Activated naive CD4-positive, alpha-beta T cell treated with anti-CD3 and anti-CD28 coated beads, Interleukin-2, amount 10 ng/mL, durations not matched to agents 7 days and 5 days (primary cell): ENCODE data around the gene C11orf65.
A peak's percentile ranks its signal among the peaks of the same experiment; 100 is the strongest.

Experiments used
- CTCF ChIA-PET: fragments of 350-600 bp; sonication (Branson Sonifier 250); formaldehyde crosslinking; loops from one replicate; lab custom pipeline; 2021; ENCODE audit warnings: antibody characterized with exemption; lab: Charles Lee
- DNase-seq: peaks from one replicate; pipeline ENCODE4 v3.0.0-alpha.2; 2020
- H3K27ac Mint-ChIP-seq: one replicate; pipeline ENCODE4 v1.8.0; 2021; ENCODE audit warnings: mild to moderate bottlenecking, moderate library complexity, mixed read lengths
- H3K27me3 Mint-ChIP-seq: one replicate; pipeline ENCODE4 v1.8.0; 2021; ENCODE audit warnings: mild to moderate bottlenecking, mixed read lengths
- H3K36me3 Mint-ChIP-seq: one replicate; pipeline ENCODE4 v1.8.0; 2021; ENCODE audit warnings: mixed read lengths
- H3K4me1 Mint-ChIP-seq: one replicate; pipeline ENCODE4 v1.8.0; 2021; ENCODE audit warnings: mixed read lengths
- H3K4me3 Mint-ChIP-seq: one replicate; pipeline ENCODE4 v1.8.0; 2021; ENCODE audit warnings: mild to moderate bottlenecking, moderate library complexity, mixed read lengths
- H3K9me3 Mint-ChIP-seq: one replicate; pipeline ENCODE4 v1.8.0; 2021; ENCODE audit warnings: mixed read lengths

The C11orf65 gene, protein sequence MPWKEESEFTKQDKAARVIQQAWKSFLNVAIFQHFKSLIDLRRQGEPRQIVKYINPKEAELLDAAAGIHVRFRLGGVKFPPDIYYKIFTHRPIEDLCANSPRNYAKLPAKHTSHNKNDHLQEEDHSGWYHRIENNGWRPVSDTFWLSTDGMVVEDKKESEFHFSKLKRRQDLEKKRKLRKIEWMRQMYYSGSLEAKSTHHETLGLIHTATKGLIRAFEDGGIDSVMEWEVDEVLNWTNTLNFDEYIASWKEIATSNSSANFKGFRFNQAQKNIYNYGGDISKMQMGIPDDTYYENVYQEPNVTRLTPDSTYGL

DNA sequence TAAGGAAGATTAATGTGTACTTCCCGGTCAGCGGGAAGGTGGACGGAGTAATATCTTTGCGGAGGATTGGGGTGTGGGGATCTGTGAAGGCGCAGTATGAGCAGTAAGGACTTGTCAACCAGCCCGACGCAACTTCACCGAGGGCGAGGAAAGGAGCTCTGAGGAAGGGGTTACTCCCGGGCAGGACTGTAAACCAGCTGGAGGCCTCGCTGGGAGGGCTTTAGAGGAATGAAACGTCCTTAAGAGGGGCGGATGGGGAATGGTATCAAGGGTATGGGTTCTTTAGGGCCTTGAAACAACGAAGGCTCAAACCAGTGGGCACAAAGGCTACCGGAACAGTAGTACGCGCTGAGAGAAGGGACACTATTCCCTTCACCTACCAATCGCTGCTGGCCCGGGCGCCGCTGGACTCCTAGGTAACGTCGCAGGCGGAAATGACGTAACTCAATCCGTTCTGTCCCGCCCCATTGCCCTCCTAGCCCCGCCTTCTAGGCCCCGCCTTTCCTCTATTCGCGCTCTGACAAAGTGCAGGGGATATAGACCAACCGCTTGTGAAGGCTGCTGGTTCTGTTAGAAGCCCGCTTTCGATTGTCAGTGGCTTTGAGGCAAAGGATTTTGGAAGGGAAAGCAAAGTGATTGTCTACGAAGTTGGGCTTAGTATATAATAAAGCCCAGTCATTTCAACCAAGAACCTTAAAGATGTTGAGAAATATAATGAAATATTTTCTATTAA lies at the start of gene C11orf65:
TSS of gene C11orf65 (minus strand) at position 439 of the 733 bp plus-strand sequence. CDS start 5,970 bp downstream, outside the sequence.
- Mint-ChIP-seq H3K27ac (peak within 1 kb of the TSS; percentile 99), H3K9me3 (no peaks in the 10 kb centered on the region), H3K4me1 (peaks cover 22% of the 10 kb centered on the region), H3K27me3 (peaks cover 3% of the 10 kb centered on the region), H3K4me3 (peak within 1 kb of the TSS; percentile 97), H3K36me3 (peaks cover 6% of the 10 kb centered on the region)
- CTCF ChIA-PET: no interaction called here
- peak; percentile 97 for DNase-seq

DNA sequence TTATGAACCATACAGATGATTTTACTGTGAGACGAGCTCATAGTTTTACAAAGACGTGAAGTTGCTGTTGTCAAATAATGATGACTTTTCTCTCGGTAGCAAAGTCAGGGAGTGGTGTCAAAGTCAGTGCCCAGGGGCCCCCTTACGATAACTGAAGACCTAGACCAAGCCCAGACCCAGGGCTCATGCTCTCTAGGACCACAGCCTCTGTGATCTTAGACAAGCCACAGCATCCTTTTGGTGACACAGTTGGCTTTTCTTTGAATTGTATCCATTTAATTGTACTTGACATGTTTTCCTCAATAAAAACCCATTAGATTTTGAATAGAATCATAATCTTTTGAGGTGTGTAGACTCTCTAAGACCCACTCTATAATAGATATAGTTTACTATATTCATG lies 48.8 kb upstream of the C11orf65 start:
- Mint-ChIP-seq H3K27me3 (peaks cover 3% of the 10 kb centered on the region), H3K36me3 (no peaks in the 10 kb centered on the region), H3K9me3 (no peaks in the 10 kb centered on the region), H3K27ac (no peak overlapping the region), H3K4me3 (no peak overlapping the region), H3K4me1 (no peaks in the 10 kb centered on the region)
- CTCF ChIA-PET: no interaction called here
- no peak for DNase-seq

DNA sequence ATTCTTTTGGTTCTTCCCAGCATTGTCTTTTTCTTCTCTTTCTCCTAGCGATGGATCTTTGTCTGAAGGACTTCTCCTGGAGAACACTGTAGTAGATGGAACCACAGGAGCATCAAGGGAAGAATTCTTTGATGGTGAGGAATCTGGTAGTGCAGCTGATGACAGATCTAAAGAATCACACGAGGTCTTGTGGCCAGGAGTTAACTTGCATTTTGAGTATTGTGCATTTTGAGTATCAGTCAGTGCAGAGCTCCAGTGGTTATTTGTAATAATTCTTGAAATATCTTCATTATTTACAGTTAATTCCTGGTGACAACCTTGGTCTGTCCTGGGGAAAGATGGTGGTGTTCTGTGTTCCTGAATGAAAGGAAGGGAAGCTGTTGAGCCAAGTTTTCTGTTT lies 45.4 kb upstream of the C11orf65 start:
- Mint-ChIP-seq H3K4me3 (no peak overlapping the region), H3K36me3 (no peaks in the 10 kb centered on the region), H3K27ac (no peak overlapping the region), H3K4me1 (no peaks in the 10 kb centered on the region), H3K27me3 (peaks cover 3% of the 10 kb centered on the region), H3K9me3 (no peaks in the 10 kb centered on the region)
- DNase-seq: no peak
- CTCF ChIA-PET: no interaction called here

DNA sequence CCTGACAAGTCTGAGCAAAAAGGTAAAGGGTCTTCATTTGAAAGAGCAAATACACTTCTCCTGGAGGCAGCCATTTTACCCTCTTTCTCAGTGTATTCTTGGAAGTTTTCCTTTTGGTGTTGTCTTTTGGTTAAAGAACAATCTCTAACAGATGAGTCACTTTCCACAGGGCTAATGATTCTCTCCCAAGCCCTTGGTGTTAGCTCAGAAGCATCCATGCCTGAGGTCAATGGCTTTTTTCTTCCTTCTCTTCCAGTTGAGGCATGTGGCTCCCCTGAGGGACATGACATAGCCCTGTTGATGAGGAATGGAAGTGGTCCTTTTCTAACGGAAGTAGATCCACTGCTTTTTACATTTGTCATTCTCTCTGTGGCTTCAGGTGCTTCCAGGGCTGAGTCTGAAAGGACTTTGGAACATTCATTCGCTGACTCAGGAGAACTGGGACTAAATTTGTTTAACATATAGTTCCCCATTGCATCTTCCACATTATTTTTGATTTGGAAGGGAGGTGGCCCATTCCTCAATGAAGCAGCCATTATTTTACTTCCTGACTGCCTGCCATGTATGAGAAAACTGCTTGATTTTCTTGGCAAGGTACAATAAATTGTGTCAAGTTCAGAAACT lies 44.6 kb upstream of the C11orf65 start:
- Mint-ChIP-seq H3K27me3 (peaks cover 3% of the 10 kb centered on the region), H3K4me3 (no peak overlapping the region), H3K4me1 (no peaks in the 10 kb centered on the region), H3K27ac (no peak overlapping the region), H3K9me3 (no peaks in the 10 kb centered on the region), H3K36me3 (no peaks in the 10 kb centered on the region)
- DNase-seq: no peak
- CTCF ChIA-PET: no interaction called here

DNA sequence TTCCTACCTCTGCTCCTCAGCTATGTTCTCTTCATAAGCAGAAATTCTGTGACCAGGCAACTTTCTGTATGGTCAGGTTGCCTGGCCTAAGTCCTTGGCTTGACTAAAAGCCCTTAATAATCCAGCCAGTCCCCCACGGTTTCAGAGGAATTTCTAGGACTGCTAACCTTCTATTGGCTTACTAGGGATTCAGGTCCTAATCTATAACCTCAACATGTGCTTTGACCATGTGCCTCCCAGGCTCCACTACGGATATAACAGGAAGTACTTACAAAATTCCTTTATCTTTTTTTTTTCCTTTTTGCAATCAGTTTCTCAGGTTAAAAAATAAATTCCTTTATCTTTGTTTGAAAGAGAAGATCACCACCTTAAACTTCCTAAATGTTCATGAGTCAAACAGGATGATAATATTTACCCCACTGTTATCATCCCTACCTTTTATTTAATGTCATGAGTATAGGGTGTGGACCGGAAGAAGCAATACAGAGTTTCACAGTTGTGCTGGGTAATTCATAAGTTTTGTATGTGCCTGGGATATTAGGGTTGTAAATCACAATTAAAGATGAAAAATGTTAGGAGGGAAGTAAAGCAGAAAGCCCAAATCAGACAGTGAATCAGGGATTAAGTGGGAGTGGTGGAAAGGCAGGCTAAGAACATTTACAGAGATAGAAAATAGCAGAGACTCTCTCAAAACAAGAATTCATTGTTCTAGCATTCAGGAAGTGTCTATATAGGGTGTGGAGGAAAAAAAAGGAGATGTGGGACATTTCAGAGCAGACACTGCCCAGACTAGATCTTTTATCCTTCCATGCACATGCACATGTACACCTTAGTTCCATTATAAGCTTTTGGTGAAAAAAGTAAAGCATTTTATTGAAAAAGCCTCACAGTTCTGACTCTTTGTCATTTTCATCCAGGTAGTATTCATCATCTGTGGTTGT lies 41.6 kb upstream of the C11orf65 start:
- Mint-ChIP-seq H3K4me3 (no peak overlapping the region), H3K36me3 (no peaks in the 10 kb centered on the region), H3K4me1 (no peaks in the 10 kb centered on the region), H3K27me3 (peaks cover 3% of the 10 kb centered on the region), H3K27ac (no peak overlapping the region), H3K9me3 (no peaks in the 10 kb centered on the region)
- no peak for DNase-seq
- CTCF ChIA-PET: no interaction called here

DNA sequence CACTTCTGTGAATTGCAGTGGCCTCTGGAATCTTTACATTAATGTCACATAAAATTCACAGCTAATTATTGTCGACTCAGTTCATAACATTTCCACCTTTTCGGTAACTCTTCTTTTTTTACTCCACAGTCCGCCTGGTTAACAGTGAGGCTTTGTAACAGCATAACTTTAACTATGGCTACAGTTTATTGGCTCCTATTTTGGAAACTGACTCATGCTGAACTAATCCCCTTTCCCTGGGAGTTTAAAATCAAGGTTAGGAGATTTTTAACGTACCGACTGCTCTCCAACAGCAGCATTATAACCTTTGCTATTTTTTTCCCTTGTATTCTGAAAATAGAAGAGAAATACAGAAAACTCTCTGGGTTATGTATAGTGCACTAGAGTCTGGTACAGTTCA lies 34.1 kb upstream of the C11orf65 start:
- Mint-ChIP-seq H3K27me3 (peaks cover 3% of the 10 kb centered on the region), H3K9me3 (no peaks in the 10 kb centered on the region), H3K27ac (no peak overlapping the region), H3K36me3 (peaks cover 3% of the 10 kb centered on the region), H3K4me3 (no peak overlapping the region), H3K4me1 (peaks cover 23% of the 10 kb centered on the region)
- DNase-seq: no peak
- CTCF ChIA-PET: no interaction called here

DNA sequence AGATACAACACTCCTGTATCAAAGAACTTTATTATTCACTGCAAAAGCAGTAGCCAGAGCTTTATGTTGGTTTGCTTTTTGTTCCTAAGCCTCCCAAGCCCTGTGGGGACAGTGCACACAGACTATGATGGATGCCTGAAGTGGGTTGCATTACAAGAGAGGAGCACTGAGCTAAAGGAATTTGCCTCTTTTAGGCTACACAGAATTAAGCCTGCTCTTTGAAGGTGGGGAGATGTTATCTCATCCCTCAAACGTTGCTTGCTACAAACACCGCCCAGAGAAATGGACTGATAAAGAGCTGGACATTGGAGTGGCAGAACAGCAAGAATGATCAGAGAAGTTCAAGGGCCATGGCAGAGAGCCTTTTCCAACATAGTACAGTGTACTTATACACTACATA lies 33.4 kb upstream of the C11orf65 start:
- H3K4me1 Mint-ChIP-seq: peaks cover 28% of the 10 kb centered on the region
- no peak overlapping the region for H3K27ac Mint-ChIP-seq
- H3K9me3 Mint-ChIP-seq: no peaks in the 10 kb centered on the region
- H3K27me3 Mint-ChIP-seq: peaks cover 3% of the 10 kb centered on the region
- H3K4me3 Mint-ChIP-seq: no peak overlapping the region
- no peak for DNase-seq
- CTCF ChIA-PET: no interaction called here
- H3K36me3 Mint-ChIP-seq: peaks cover 7% of the 10 kb centered on the region

DNA sequence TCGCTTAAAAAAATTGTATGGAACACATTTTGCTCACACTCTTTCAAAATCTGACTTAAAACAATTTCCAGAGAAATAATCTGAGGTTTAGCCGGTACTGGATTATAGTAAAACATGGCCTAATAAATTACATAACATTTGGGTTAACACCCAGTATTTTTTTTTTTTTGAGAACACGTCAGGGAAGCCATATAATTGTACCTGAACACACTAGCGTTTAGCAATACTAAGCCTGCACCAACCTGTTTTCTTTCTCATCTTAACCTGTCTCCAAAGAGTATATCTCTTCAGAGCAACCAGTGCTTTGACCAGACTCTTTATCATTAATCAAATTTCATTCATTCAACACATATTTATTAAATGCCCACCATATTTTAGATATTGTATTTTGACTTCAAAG lies 32.8 kb upstream of the C11orf65 start:
- peaks cover 9% of the 10 kb centered on the region for H3K36me3 Mint-ChIP-seq
- CTCF ChIA-PET: no interaction called here
- no peak for DNase-seq
- no peaks in the 10 kb centered on the region for H3K9me3 Mint-ChIP-seq
- H3K27ac Mint-ChIP-seq: peak overlapping the region; percentile 29
- peaks cover 3% of the 10 kb centered on the region for H3K27me3 Mint-ChIP-seq
- peak overlapping the region; percentile 84 for H3K4me3 Mint-ChIP-seq
- peaks cover 30% of the 10 kb centered on the region for H3K4me1 Mint-ChIP-seq

DNA sequence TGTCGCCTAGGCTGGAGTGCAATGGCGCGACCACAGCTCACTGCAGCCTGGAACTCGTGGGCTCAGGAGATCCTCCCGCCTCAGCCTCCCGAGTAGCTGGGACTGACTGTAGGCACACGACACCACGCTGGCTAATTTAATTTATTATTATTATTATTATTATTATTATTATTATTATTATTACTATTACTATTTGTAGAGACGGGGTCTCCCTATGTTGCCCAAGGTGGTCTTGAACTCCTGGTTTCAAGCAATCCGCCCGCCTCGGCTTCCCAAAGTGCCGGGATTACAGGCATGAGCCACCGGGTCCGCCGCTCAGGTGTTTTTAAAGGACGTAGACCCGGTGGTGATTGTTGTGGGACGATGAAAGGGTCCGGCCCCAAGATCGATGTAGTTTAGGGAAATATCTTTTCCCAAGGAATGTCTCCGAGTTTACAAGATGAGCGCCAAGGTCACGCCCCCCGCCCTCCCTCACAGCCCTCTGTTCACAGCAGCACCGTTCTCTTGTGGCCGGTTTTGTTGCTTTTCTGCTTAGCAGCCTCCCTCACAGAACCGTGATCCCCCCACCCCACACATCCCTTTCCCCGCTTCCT lies 31.6 kb upstream of the C11orf65 start:
- Mint-ChIP-seq H3K9me3 (no peaks in the 10 kb centered on the region), H3K4me3 (peak overlapping the region; percentile 84), H3K27ac (peak overlapping the region; percentile 96), H3K27me3 (peaks cover 3% of the 10 kb centered on the region), H3K4me1 (peaks cover 38% of the 10 kb centered on the region), H3K36me3 (peaks cover 14% of the 10 kb centered on the region)
- CTCF ChIA-PET: no interaction called here
- no peak for DNase-seq

DNA sequence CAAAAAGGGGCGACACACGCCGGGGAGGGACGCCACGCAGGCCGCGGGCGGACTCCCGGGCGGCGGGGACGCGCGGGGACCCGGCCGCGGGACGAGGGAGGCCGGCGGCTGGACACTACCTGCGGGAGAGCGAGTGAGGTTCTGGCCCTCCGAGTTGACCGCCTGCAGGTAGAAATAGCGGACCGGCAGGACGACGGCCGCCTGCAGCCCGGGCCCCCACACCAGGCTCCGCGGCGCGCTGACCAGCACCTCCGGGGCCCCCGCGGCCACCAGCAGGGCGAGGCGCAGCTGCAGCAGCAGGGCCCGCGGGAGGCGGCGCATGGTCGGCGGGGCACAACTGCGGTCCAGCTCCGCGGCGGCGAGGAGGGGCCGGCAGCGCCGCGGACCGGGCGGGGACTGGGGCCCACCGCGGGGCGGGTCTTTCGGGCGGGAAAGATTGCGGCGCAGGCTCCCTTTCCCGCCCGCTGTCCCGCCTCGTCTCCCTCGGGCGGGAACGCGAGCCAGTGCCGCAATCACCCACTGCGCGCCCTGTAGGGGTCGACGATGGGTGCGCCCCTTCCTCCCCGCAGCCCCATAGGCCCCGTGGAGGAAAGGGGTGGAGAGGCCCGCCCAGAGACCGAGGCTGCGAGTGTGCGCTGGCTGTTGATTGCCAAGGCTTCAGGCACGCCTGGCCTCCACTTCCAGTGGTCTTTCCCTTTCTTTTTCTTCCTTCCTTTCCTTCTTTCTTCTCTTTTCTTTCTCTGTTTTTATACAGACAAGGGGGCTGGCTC lies 30.9 kb upstream of the C11orf65 start, which contains the start of gene POGLUT3:
TSS of gene POGLUT3 (minus strand) at position 339 of the 770 bp plus-strand sequence. CDS start at position 321, 18 bp downstream.
- Mint-ChIP-seq H3K27ac (peak within 1 kb of the TSS; percentile 98), H3K27me3 (no peaks in the 10 kb centered on the region), H3K4me3 (peak within 1 kb of the TSS; percentile 89), H3K9me3 (no peaks in the 10 kb centered on the region), H3K4me1 (peaks cover 38% of the 10 kb centered on the region), H3K36me3 (peaks cover 14% of the 10 kb centered on the region)
- CTCF ChIA-PET: no interaction called here
- DNase-seq: peak; percentile 69

DNA sequence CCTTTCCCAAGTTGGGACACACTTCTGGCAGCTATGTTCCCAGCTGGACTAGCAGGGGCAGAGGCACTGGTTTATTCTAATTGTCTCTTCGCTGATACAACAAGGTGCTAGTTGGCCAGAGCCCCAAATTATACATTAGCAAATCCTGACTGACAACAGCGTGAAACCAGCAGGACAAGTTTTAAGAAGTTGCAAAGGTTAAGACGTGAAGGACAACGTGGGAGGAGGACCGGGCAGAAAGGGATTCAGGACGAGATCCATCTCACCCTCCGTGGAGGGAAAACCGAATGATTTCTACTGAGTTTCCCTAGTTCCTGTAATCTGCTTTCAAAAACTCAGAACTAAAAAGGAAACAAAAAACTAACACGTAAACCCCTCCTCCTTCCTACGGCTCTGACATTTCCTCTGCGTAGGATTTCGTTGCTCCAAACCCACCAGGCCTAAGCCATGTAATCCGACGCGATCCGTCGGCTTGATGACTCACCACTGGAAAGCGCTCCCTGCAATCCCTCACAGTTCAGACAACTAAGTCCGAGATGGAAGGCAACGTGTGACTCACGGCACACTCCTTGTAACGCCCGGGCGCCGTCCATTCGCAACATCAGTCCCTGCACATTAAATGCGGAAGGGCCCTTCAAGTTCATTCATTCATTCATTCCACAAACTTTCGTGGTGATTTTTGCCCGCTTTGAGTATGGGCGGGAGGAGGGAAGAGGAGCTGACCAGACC lies 30.2 kb upstream of the C11orf65 start:
- H3K27me3 Mint-ChIP-seq: no peaks in the 10 kb centered on the region
- DNase-seq: peak; percentile 81
- H3K9me3 Mint-ChIP-seq: no peaks in the 10 kb centered on the region
- peaks cover 38% of the 10 kb centered on the region for H3K4me1 Mint-ChIP-seq
- H3K36me3 Mint-ChIP-seq: peaks cover 14% of the 10 kb centered on the region
- peak overlapping the region; percentile 98 for H3K27ac Mint-ChIP-seq
- peak overlapping the region; percentile 89 for H3K4me3 Mint-ChIP-seq
- CTCF ChIA-PET: no interaction called here

DNA sequence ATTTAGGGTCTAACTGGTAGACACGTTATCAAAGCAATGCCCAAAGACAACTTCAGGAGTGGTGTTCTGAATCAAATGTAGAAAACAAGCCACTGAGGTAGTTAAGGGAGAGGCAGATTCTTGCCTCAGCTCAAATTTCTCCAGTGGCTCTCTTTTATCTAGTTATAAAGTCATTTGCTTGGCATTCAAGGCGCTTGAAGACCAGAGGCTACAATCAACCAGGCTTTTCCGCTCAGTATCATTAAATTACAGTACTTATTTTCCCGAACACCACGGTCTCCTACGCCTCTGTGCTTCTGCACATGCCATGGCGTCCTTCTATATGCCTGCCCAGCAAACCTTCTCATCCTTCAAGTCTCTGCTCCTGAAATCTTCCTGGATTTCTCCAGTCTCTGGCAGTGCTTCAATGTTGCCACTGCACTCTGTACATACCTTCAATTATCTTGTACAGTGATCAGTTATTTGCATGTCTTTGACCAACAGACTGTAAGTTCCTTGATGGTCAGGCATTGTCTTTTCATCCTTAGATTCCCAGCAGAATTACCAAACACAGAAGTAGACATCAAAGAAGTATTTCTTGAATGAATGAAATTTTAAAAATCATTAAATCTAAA lies 29.4 kb upstream of the C11orf65 start:
- H3K4me3 Mint-ChIP-seq: peak overlapping the region; percentile 89
- no peaks in the 10 kb centered on the region for H3K27me3 Mint-ChIP-seq
- CTCF ChIA-PET: no interaction called here
- H3K27ac Mint-ChIP-seq: peak overlapping the region; percentile 98
- peaks cover 42% of the 10 kb centered on the region for H3K4me1 Mint-ChIP-seq
- no peak for DNase-seq
- H3K9me3 Mint-ChIP-seq: no peaks in the 10 kb centered on the region
- H3K36me3 Mint-ChIP-seq: peaks cover 15% of the 10 kb centered on the region
